Measurements from ENCODE around the gene ITGA8.
"Not testable (repeated sequence)": the region's sequence is repeated elsewhere in the genome, so short reads cannot be mapped to it uniquely, and the experiment has no call there.

ITGA8 gene

DNA sequence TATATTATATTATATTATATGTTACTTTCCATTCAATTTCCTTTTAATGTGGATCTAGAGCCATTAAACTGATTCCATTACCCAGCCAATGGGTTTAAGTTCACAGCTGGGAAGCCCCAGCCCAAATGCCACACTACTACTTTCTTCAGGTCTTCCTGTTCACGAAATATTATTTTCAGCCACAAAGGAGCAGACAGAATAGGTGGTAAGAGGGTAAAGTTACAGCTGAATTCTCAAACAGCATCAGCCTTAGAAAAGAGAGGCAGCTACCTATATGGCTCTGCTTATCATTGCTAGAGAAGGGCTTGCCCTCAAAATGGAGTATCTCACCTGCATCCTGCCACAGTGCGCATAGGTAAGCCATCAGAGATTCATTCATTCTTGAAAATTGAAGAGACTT is 128.3 kb downstream of the ITGA8 start:
- DNase-seq (ENCODE audit: low read depth) = no peak
- TF ChIP-seq, protein P1, sequence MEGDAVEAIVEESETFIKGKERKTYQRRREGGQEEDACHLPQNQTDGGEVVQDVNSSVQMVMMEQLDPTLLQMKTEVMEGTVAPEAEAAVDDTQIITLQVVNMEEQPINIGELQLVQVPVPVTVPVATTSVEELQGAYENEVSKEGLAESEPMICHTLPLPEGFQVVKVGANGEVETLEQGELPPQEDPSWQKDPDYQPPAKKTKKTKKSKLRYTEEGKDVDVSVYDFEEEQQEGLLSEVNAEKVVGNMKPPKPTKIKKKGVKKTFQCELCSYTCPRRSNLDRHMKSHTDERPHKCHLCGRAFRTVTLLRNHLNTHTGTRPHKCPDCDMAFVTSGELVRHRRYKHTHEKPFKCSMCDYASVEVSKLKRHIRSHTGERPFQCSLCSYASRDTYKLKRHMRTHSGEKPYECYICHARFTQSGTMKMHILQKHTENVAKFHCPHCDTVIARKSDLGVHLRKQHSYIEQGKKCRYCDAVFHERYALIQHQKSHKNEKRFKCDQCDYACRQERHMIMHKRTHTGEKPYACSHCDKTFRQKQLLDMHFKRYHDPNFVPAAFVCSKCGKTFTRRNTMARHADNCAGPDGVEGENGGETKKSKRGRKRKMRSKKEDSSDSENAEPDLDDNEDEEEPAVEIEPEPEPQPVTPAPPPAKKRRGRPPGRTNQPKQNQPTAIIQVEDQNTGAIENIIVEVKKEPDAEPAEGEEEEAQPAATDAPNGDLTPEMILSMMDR (conservative IDR thresholded peaks at IDR 0.05; ENCODE audit: control insufficient read depth, insufficient read depth, low read depth, low read length) = no peak
- no peak overlapping the region for H3K4me3 ChIP-seq (ENCODE audit: control insufficient read depth, low read depth, low read length)

DNA sequence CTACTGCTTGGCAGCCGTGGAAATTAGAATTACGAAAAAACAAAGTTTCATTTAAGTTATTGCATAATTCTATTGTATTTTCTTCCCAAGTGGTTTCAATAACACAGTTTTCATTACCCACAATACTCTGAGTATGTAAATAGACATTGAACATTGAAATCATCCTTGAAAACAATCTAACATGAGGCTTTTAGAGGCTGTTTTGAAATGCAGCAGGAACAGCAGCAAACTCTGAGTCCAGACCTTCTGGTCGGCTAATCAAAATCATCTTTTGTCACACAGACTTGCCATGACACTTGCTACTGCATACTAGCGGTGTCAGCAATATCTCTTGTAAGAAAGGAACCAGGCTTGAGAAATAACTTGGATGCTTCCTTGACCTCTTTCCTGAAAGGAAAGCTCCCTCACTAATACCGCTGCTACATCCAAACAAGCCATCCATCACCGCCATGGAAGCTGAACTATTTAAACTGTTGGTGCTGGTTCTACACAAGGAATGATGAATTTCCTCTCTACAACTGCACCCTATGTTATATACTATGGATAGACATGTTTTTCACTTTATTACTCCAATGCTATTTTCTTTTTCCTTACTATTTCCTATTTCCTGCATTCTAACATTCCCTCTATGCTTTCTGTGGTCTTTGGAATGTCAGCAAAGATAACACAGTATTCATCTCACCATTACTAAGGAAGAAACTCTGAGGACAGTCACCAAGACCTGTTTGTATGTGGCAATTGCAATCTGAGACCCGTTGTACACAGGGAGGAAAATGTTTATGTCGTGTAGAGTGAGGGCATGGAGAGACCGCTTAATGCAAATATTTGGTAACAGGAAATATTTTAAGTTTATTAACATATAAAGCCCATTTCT is 130.8 kb downstream of the ITGA8 start:
- TF ChIP-seq, protein P1 (conservative IDR thresholded peaks at IDR 0.05; ENCODE audit: control insufficient read depth, insufficient read depth, low read depth, low read length) = no peak
- no peak for DNase-seq (ENCODE audit: low read depth)

DNA sequence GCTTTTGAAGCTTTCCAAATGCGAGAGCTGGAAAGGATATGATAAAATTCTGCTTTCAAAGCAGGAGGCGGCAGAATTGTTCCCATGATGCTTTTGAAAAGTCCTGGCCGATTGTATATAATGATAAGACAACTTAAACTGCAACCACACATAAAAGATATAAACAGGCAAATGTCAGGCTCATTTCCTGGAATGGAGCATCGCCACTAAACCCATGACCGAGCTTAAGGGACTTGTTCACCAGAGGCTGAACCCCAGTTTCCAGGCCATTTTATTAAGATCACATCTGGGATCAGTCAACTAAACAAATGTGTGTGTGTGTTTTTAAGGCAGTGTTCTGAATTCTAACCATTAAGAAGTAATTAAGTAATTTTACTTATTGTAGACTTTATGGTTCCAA is 131.6 kb downstream of the ITGA8 start:
- TF ChIP-seq, protein P1 (conservative IDR thresholded peaks at IDR 0.05; ENCODE audit: control insufficient read depth, insufficient read depth, low read depth, low read length) = no peak
- no peak for DNase-seq (ENCODE audit: low read depth)
- H3K4me3 ChIP-seq (ENCODE audit: control insufficient read depth, low read depth, low read length) = no peak overlapping the region

More for the DNA sequence above, 130.8 kb downstream of the ITGA8 start:
- no peak overlapping the region for H3K4me3 ChIP-seq (ENCODE audit: control insufficient read depth, low read depth, low read length)

DNA sequence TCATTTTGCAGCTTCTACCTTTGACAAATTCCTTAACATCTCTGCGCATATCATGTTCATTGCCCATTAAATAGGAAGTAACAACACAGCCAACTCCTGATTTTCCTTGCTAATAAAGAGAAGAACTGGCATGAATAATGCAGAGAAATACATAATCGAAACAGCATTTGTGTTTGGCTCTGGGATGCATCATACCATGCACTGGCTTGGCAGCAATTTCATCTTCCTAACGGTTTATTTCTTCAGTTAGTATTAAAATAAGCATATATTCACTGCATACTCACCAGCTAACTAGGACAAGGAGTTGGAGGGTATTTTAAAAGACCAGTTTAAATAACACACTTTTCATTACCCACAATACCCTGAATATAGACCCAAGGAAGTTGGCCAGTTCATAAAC is 132.5 kb downstream of the ITGA8 start:
- no peak overlapping the region for H3K4me3 ChIP-seq (ENCODE audit: control insufficient read depth, low read depth, low read length)
- DNase-seq (ENCODE audit: low read depth) = no peak
- TF ChIP-seq, protein P1 (conservative IDR thresholded peaks at IDR 0.05; ENCODE audit: control insufficient read depth, insufficient read depth, low read depth, low read length) = no peak

DNA sequence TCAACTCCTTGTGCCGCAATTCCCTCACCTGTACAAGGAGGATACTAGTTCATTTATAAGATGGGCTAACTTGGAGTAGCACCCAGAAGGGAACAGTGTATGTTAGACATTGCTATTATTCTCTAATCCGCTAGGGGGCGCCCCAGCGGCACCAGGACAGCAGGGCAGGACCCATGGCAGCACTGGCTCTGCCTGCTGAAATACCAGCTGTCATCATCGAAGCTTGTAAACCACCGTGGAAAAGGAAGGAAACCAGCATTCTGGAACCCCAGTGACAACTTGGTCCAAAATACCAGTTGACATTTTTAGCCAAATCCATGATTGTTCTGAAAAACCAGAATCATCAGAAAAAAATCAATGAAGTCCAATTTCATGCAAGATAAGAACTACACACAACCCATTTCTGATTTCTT is 134.4 kb downstream of the ITGA8 start:
- peak; percentile 58 for DNase-seq (ENCODE audit: low read depth)
- TF ChIP-seq, protein P1 (conservative IDR thresholded peaks at IDR 0.05; ENCODE audit: control insufficient read depth, insufficient read depth, low read depth, low read length) = peak; percentile 83
- H3K4me3 ChIP-seq (ENCODE audit: control insufficient read depth, low read depth, low read length) = no peak overlapping the region

DNA sequence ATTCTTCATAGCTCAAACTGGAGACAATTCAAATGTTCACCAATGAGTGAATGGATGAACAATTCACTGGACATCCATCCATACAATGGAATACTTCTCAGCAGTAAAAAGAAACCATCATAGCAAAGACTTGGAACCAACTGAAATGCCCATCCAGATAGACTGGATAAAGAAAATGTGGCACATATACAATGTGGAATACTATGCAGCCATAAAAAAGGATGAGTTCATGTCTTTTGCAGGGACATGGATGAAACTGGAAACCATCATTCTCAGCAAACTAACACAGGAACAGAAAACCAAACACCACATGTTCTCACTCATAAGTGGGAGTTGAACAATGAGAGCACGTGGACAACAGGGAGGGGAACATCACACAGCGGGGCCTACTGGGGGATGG is 136.8 kb downstream of the ITGA8 start:
- not testable (repeated sequence) for DNase-seq (ENCODE audit: low read depth); H3K4me3 ChIP-seq (ENCODE audit: control insufficient read depth, low read depth, low read length)

DNA sequence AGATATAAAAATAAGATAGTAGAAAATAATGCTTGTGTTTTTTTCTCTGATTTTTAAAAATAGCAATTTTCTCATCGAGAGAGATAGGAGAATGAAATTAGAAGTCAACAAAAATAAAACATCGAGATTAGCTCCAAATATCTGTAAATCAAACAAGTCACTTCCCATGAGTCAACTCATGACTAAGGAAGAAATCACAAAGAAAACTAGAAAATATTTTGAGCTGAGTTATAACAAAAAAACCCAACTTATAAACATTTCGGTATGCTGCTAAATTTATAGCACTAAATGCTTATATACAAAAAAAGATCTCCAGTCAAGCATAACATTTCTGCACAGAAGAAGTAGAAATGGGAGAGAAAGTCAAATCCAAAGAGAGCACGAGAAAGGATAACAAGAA is 140.1 kb downstream of the ITGA8 start:
- no peak overlapping the region for H3K4me3 ChIP-seq (ENCODE audit: control insufficient read depth, low read depth, low read length)
- peak; percentile 66 for DNase-seq (ENCODE audit: low read depth)
- TF ChIP-seq, protein P1 (conservative IDR thresholded peaks at IDR 0.05; ENCODE audit: control insufficient read depth, insufficient read depth, low read depth, low read length) = no peak
